Vagina (tissue), 2 donors: ENCODE results near the gene ZNF219. TPM values are rescaled to one million over a fixed set of nuclear protein-coding genes. Genes with fewer than 3 reads are reported as not detected.

ENCODE experiments used
- DNase-seq, 2 donors: peaks; one replicate each; pipeline ENCODE4 v3.0.0-alpha.2; 2017; ENCODE audit errors: extremely low spot score in 2 of 2
- H3K27ac ChIP-seq: fragments of 200-600 bp; sonication (generic); one replicate; pipeline ENCODE4 v1.5.1; 2019
- H3K27me3 ChIP-seq: fragments of 200-600 bp; sonication (generic); one replicate; pipeline ENCODE4 v1.5.1; 2019
- H3K36me3 ChIP-seq, 2 donors: fragments of 200-600 bp; sonication (generic); one replicate each; pipeline ENCODE4 v1.5.1; 2017 to 2019
- H3K4me1 ChIP-seq: fragments of 200-600 bp; sonication (generic); one replicate; pipeline ENCODE4 v1.5.1; 2019
- H3K4me3 ChIP-seq, 2 donors: fragments of 200-600 bp; sonication (generic); 1 replicate in 1 of 2; 2 replicates in 1 of 2; pipeline ENCODE4 v1.5.1; 2016 to 2019
- H3K9me3 ChIP-seq: fragments of 200-600 bp; sonication (generic); one replicate; pipeline ENCODE4 v1.5.1; 2019
- POLR2A ChIP-seq, 2 donors: fragments of 450-650 bp; IDR thresholded peaks; one replicate each; pipeline ENCODE4 v1.6.1; 2017; ENCODE audit warnings: antibody characterized with exemption in 2 of 2, mild to moderate bottlenecking in 2 of 2, moderate library complexity in 2 of 2
- POLR2AphosphoS5 ChIP-seq, 2 donors: sonication (generic); formaldehyde crosslinking; IDR thresholded peaks; one replicate each; pipeline ENCODE4 v1.9.0; 2017; ENCODE audit warnings: antibody characterized with exemption in 2 of 2, mild to moderate bottlenecking in 2 of 2, low read depth in 1 of 2; ENCODE audit not compliant: insufficient read depth in 1 of 2
- intact Hi-C: fragments of 100-400 bp; cut with DNase I; formaldehyde crosslinking; loops from one replicate; pipeline ENCODE4 v1.15.1; 2023
- total RNA-seq: library from RNA; depleted of rRNA; stranded (reverse); fragments of >200 nt; gene quantifications from one replicate; pipeline ENCODE4 v1.2.3, GENCODE V29; 2016
- TF ChIP-seq, protein P1 (sequence below), 3 experiments: fragments of 450-650 bp in 2 of 3; fragments of 200-600 bp in 1 of 3; sonication (generic) in 1 of 3; IDR thresholded peaks; one replicate each; pipeline ENCODE4 v1.5.1; 2017 to 2019; ENCODE audit warnings: antibody characterized with exemption in 3 of 3, mild to moderate bottlenecking in 2 of 3, moderate library complexity in 2 of 3

Gene ZNF219
- total RNA-seq, 1 donor from 2014 or later = 69.2 TPM

DNA sequence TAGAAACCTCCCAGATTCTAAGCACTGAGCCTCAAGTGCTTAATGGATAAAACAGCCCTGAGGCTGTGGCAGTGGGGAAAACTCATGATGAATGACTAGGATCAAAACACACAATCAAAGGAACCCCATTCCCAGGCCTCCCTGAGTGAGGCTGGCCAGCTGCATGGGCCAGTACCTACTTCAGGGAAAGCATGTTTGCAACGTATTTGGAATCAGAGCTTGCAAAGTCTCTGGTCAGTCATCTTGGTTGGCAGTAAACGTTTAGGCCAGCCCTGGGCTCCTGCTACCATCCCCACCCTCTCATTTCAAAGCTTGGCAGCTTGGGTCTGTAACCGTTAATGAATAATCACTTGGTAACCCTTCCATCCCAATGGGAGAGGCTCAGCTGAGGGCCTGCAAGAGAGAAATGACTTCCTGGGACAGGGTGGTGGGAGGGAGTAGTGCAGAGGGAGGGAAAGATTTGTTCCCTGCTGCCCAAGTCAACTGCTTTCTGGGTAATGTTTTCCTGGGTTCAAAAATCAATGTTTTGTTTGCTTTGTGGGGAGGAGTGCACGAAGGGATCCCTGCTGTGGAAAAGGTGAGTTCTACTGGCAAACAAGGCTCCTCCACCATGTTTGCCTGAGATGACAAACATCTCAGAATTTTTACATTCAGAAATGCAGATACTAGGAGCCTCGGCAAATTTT lies 42.9 kb downstream of the ZNF219 start:
- TF ChIP-seq POLR2A (IDR thresholded peaks at IDR 0.05) = no peak
- no peak for TF ChIP-seq POLR2AphosphoS5 (IDR thresholded peaks at IDR 0.05; ENCODE audit: insufficient read depth in 1 of 2, low read depth in 1 of 2)
- TF ChIP-seq, protein P1, sequence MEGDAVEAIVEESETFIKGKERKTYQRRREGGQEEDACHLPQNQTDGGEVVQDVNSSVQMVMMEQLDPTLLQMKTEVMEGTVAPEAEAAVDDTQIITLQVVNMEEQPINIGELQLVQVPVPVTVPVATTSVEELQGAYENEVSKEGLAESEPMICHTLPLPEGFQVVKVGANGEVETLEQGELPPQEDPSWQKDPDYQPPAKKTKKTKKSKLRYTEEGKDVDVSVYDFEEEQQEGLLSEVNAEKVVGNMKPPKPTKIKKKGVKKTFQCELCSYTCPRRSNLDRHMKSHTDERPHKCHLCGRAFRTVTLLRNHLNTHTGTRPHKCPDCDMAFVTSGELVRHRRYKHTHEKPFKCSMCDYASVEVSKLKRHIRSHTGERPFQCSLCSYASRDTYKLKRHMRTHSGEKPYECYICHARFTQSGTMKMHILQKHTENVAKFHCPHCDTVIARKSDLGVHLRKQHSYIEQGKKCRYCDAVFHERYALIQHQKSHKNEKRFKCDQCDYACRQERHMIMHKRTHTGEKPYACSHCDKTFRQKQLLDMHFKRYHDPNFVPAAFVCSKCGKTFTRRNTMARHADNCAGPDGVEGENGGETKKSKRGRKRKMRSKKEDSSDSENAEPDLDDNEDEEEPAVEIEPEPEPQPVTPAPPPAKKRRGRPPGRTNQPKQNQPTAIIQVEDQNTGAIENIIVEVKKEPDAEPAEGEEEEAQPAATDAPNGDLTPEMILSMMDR (IDR thresholded peaks at IDR 0.05) = no peak
- Histone ChIP-seq H3K27ac (no peak overlapping the region), H3K4me1 (no peaks in the 10 kb centered on the region), H3K27me3 (no peaks in the 10 kb centered on the region), H3K36me3 (no peaks in the 10 kb centered on the region), H3K9me3 (no peaks in the 10 kb centered on the region), H3K4me3 (no peak overlapping the region)
- DNase-seq = no peak
- intact Hi-C loops = no loop called here

DNA sequence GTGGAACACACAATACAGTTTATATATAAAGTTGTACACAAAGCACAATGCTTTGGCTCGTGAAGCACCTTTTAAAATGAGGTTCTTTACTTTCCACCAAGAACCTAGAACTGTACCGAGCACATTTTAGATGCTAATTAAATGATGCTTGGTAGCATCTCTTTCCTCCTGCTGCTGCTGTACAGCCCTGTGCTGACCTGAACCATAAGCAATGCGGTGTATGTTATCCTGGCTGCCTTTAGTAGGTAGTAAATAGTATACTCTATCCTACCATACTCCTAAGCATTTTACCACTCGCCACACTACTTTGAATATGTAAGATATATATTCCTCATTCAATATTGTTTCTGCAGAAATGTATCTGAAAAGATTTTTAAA lies 43.7 kb downstream of the ZNF219 start:
- Histone ChIP-seq H3K9me3 (no peaks in the 10 kb centered on the region), H3K27me3 (no peaks in the 10 kb centered on the region), H3K4me1 (no peaks in the 10 kb centered on the region), H3K27ac (no peak overlapping the region), H3K4me3 (no peak overlapping the region), H3K36me3 (no peaks in the 10 kb centered on the region)
- no peak for DNase-seq
- intact Hi-C loops = no loop called here
- TF ChIP-seq POLR2A (IDR thresholded peaks at IDR 0.05) (no peak), POLR2AphosphoS5 (IDR thresholded peaks at IDR 0.05; ENCODE audit: insufficient read depth in 1 of 2, low read depth in 1 of 2) (no peak)
- TF ChIP-seq, protein P1 (IDR thresholded peaks at IDR 0.05) = no peak

- Histone ChIP-seq H3K27me3 (no peaks in the 10 kb centered on the region), H3K4me1 (no peaks in the 10 kb centered on the region), H3K4me3 (no peak overlapping the region), H3K36me3 (no peaks in the 10 kb centered on the region), H3K9me3 (no peaks in the 10 kb centered on the region), H3K27ac (no peak overlapping the region)
- intact Hi-C loops = no loop called here
- no peak for DNase-seq
- no peak for TF ChIP-seq POLR2A (IDR thresholded peaks at IDR 0.05)
- TF ChIP-seq, protein P1 (IDR thresholded peaks at IDR 0.05) = no peak
- TF ChIP-seq POLR2AphosphoS5 (IDR thresholded peaks at IDR 0.05; ENCODE audit: insufficient read depth in 1 of 2, low read depth in 1 of 2) = no peak
These were observed 44.2 kb downstream of the ZNF219 start for GRCh38 chr14:21054123-21054767.

GRCh38 chr14:21053184-21054122 lies 45.0 kb downstream of the ZNF219 start:
- H3K4me3 ChIP-seq = no peak overlapping the region
- TF ChIP-seq, protein P1 (IDR thresholded peaks at IDR 0.05) = no peak
- TF ChIP-seq POLR2A (IDR thresholded peaks at IDR 0.05) = no peak
- TF ChIP-seq POLR2AphosphoS5 (IDR thresholded peaks at IDR 0.05; ENCODE audit: insufficient read depth in 1 of 2, low read depth in 1 of 2) = no peak
- H3K4me1 ChIP-seq = no peaks in the 10 kb centered on the region
- H3K36me3 ChIP-seq = no peaks in the 10 kb centered on the region
- intact Hi-C loops = no loop called here
- H3K27ac ChIP-seq = no peak overlapping the region
- no peaks in the 10 kb centered on the region for H3K27me3 ChIP-seq
- no peak for DNase-seq
- no peaks in the 10 kb centered on the region for H3K9me3 ChIP-seq
